A549 (cell line): ENCODE data around the gene GRIA1. TPM values are rescaled to one million over a fixed set of nuclear protein-coding genes. Genes with fewer than 3 reads are reported as not detected.

Experiments used
- ATAC-seq, 2 experiments: fragments of 200-7000 bp in 1 of 2; fragments of >200 bp in 1 of 2; cut with Nextera tagmentation in 1 of 2; cut with Tn5 transposase in 1 of 2; 3 replicates each; pipeline versions ENCODE4 v1.8.0 to v1.9.1; 2018 to 2020; ENCODE audit warnings: mild to moderate bottlenecking in 1 of 2, moderate library complexity in 1 of 2
- CTCF ChIA-PET: fragments of 300-600 bp; sonication (Branson Sonifier 250); formaldehyde crosslinking; extraction: SDS; loops from one replicate; lab custom pipeline; 2021; ENCODE audit warnings: antibody characterized with exemption, inconsistent platforms; lab: Yijun Ruan, JAX
- POLR2A ChIA-PET: fragments of 350-600 bp; formaldehyde crosslinking; extraction: SDS; loops from one replicate; lab custom pipeline; 2021; ENCODE audit warnings: antibody characterized with exemption, inconsistent platforms; lab: Yijun Ruan, JAX
- DNase-seq, 2 experiments: peaks; one replicate each; pipeline versions ENCODE4 v3.0.0 to v3.0.0-alpha.2; 2011 to 2016; ENCODE audit warnings: low read depth in 1 of 2, low spot score in 1 of 2
- FAIRE-seq: peaks from 2 replicates; lab custom pipeline; 2011; peaks lifted over from hg19 to GRCh38; lab: Jason Lieb, UNC
- H3K27ac ChIP-seq, 2 experiments: fragments of >200 bp; sonication (Bioruptor Twin); formaldehyde crosslinking; 3 replicates each; pipeline ENCODE4 v1.5.1; 2016 to 2017
- H3K4me1 ChIP-seq: fragments of >200 bp; sonication (Bioruptor Twin); formaldehyde crosslinking; 3 replicates; pipeline ENCODE4 v1.6.1; 2016
- H3K4me2 ChIP-seq: fragments of >200 bp; sonication (Bioruptor Twin); formaldehyde crosslinking; 3 replicates; pipeline ENCODE4 v1.6.1; 2016
- H3K4me3 ChIP-seq: fragments of >200 bp; sonication (Bioruptor Twin); formaldehyde crosslinking; 3 replicates; pipeline ENCODE4 v1.5.1; 2016
- H3K9me3 ChIP-seq: fragments of >200 bp; sonication (Bioruptor Twin); formaldehyde crosslinking; 3 replicates; pipeline ENCODE4 v1.6.1; 2016
- CBX2 ChIP-seq: fragments of 200-600 bp; sonication (generic); IDR thresholded peaks from 2 replicates; pipeline ENCODE4 v1.6.1; 2016; ENCODE audit warnings: low read depth, mild to moderate bottlenecking, borderline replicate concordance
- CBX8 ChIP-seq: fragments of 200-600 bp; sonication (generic); IDR thresholded peaks from 2 replicates; pipeline ENCODE4 v1.6.1; 2016
- CHD2 ChIP-seq: fragments of 150-350 bp; IDR thresholded peaks from 2 replicates; pipeline ENCODE4 v1.6.1; 2014; ENCODE audit warnings: low read length; ENCODE audit not compliant: partially characterized antibody
- CHD4 ChIP-seq: fragments of 200-600 bp; sonication (generic); IDR thresholded peaks from 2 replicates; pipeline ENCODE4 v1.6.1; 2016; ENCODE audit warnings: antibody characterized with exemption, mild to moderate bottlenecking, borderline replicate concordance
- E2F6 ChIP-seq: IDR thresholded peaks from 2 replicates; pipeline ENCODE4 v1.6.1; 2012; ENCODE audit warnings: low read depth, borderline replicate concordance
- EHF ChIP-seq: fragments of 250-450 bp; sonication (Bioruptor Pico); IDR thresholded peaks from 2 replicates; pipeline ENCODE4 v1.5.0; 2020; ENCODE audit warnings: mild to moderate bottlenecking
- ESRRA ChIP-seq: fragments of 150-350 bp; IDR thresholded peaks from 2 replicates; pipeline ENCODE4 v1.6.1; 2014; ENCODE audit warnings: mild to moderate bottlenecking, low read length, borderline replicate concordance
- FOSB ChIP-seq: fragments of 250-450 bp; sonication (Bioruptor Pico); IDR thresholded peaks from 2 replicates; pipeline ENCODE4 v1.5.0; 2020; ENCODE audit warnings: mild to moderate bottlenecking, moderate library complexity
- FOXS1 ChIP-seq: fragments of 250-450 bp; sonication (Bioruptor Pico); IDR thresholded peaks from 2 replicates; pipeline ENCODE4 v1.5.0; 2020; ENCODE audit warnings: mild to moderate bottlenecking, moderate library complexity
- HDAC2 ChIP-seq: fragments of 200-600 bp; sonication (generic); IDR thresholded peaks from 2 replicates; pipeline ENCODE4 v1.6.1; 2016
- HOXA7 ChIP-seq: fragments of 250-450 bp; sonication (Bioruptor Pico); IDR thresholded peaks from 2 replicates; pipeline ENCODE4 v1.5.0; 2020; ENCODE audit warnings: mild to moderate bottlenecking, moderate library complexity
- HOXB5 ChIP-seq: fragments of 250-450 bp; sonication (Bioruptor Pico); IDR thresholded peaks from 2 replicates; pipeline ENCODE4 v1.5.0; 2020; ENCODE audit warnings: mild to moderate bottlenecking, moderate library complexity
- MAFK ChIP-seq: fragments of 450-650 bp; IDR thresholded peaks from 2 replicates; pipeline ENCODE4 v1.6.1; 2014; ENCODE audit not compliant: partially characterized antibody
- MAX ChIP-seq: IDR thresholded peaks from 2 replicates; pipeline ENCODE4 v1.6.1; 2012
- MAZ ChIP-seq: fragments of 150-350 bp; IDR thresholded peaks from 2 replicates; pipeline ENCODE4 v1.6.1; 2014; ENCODE audit warnings: antibody characterized with exemption, low read depth, low read length, borderline replicate concordance
- MYC ChIP-seq: IDR thresholded peaks from 2 replicates; pipeline ENCODE4 v1.6.1; 2012; ENCODE audit warnings: mild to moderate bottlenecking, inconsistent platforms, low read length, improper control_type of control experiment, borderline replicate concordance
- NFE2L2 ChIP-seq: fragments of 150-350 bp; conservative IDR thresholded peaks from 2 replicates; pipeline ENCODE4 v1.6.1; 2014; ENCODE audit warnings: low read length
- NPAS2 ChIP-seq: fragments of 250-450 bp; sonication (Bioruptor Pico); IDR thresholded peaks from 2 replicates; pipeline ENCODE4 v1.8.0; 2022; ENCODE audit warnings: mild to moderate bottlenecking, moderate library complexity, borderline replicate concordance
- PBX3 ChIP-seq: IDR thresholded peaks from 2 replicates; pipeline ENCODE4 v1.6.1; 2012
- POLR2AphosphoS2 ChIP-seq: conservative IDR thresholded peaks from 2 replicates; pipeline ENCODE4 v1.6.1; 2012; ENCODE audit warnings: low read length, improper control_type of control experiment, inconsistent platforms
- RARB ChIP-seq: fragments of 250-450 bp; sonication (Bioruptor Pico); IDR thresholded peaks from 2 replicates; pipeline ENCODE4 v1.8.0; 2021; ENCODE audit warnings: mild to moderate bottlenecking, moderate library complexity
- RCOR1 ChIP-seq: fragments of 150-350 bp; IDR thresholded peaks from 2 replicates; pipeline ENCODE4 v1.6.1; 2014; ENCODE audit warnings: antibody characterized with exemption, low read length, low read depth
- REST ChIP-seq: fragments of 200-600 bp; sonication (generic); IDR thresholded peaks from 2 replicates; pipeline ENCODE4 v1.6.1; 2016; ENCODE audit warnings: antibody characterized with exemption, mild to moderate bottlenecking, moderate library complexity
- RFX5 ChIP-seq: fragments of 450-650 bp; IDR thresholded peaks from 2 replicates; pipeline ENCODE4 v1.7.1; 2014; ENCODE audit warnings: antibody characterized with exemption, mild to moderate bottlenecking, moderate library complexity
- SREBF2 ChIP-seq: fragments of 450-650 bp; IDR thresholded peaks from 2 replicates; pipeline ENCODE4 v1.6.1; 2014; ENCODE audit warnings: mild to moderate bottlenecking, moderate library complexity
- TFCP2L1 ChIP-seq: fragments of 250-450 bp; sonication (Bioruptor Pico); IDR thresholded peaks from 2 replicates; pipeline ENCODE4 v1.5.0; 2021; ENCODE audit warnings: mild to moderate bottlenecking
- TP53 ChIP-seq: fragments of 250-450 bp; sonication (Bioruptor Pico); IDR thresholded peaks from 2 replicates; pipeline ENCODE4 v1.5.0; 2021; ENCODE audit warnings: mild to moderate bottlenecking, moderate library complexity
- ZNF302 ChIP-seq: fragments of 250-450 bp; sonication (Bioruptor Pico); IDR thresholded peaks from 2 replicates; pipeline ENCODE4 v1.9.0; 2021; ENCODE audit warnings: inconsistent platforms, mild to moderate bottlenecking, moderate library complexity
- WGBS: methylation state at CpG from one replicate; pipeline ENCODE4 v1.1.6; 2017; ENCODE audit errors: missing lambda C conversion rate; 5-methylcytosine and 5-hydroxymethylcytosine counted together
- polyA plus RNA-seq, 4 experiments: library from polyadenylated mRNA; depleted of rRNA in 3 of 4; stranded (reverse); fragments of >200 nt; fragmentation: RNase III in 1 of 4; extraction: RNeasy Plus Mini Kit Qiagen cat#74134 plus additional on column Dnase treatment in 1 of 4; gene quantifications; 2 replicates in 3 of 4; 3 replicates in 1 of 4; pipeline ENCODE4 v1.2.3, GENCODE V29; 2011 to 2017
- TF ChIP-seq, protein P1 (sequence below): fragments of 250-450 bp; sonication (Bioruptor Pico); IDR thresholded peaks from 2 replicates; pipeline ENCODE4 v1.5.0; 2020; ENCODE audit warnings: low read depth, mild to moderate bottlenecking, moderate library complexity
- TF ChIP-seq, protein P2 (sequence below): fragments of >200 bp; sonication (Bioruptor Twin); formaldehyde crosslinking; IDR thresholded peaks from 3 replicates; pipeline ENCODE4 v1.6.1; 2016
- TF ChIP-seq, protein P3 (sequence below): fragments of >200 bp; sonication (Bioruptor Twin); formaldehyde crosslinking; IDR thresholded peaks from 2 replicates; pipeline ENCODE4 v1.6.1; 2016

Gene GRIA1
- polyA plus RNA-seq, 2 of the 4 experiments (the other 2 are of a cell fraction) = not detected

DNA sequence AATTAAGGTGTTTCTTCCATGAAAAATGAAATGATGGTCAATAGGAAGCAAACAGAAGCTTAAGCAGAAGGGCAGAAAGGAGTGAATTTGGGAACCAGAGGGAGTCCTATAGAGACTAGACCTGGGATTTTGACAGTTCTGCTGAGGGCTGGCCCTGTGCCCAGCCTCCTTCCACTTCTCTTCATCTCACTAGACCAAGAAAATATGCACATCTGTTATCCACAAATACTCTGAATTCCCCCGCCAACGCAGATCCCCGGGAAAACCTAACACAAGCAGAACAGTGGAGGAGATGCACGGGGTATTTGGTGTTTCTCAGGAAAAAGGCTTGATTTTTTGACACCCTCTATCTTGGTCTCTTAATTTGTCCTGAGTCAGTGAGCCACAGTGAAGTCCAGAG lies 22.7 kb downstream of the GRIA1 start:
- FAIRE-seq (no peak), ATAC-seq (no peak), DNase-seq (no peak)
- Histone ChIP-seq H3K27ac (no peak overlapping the region), H3K4me1 (no peaks in the 10 kb centered on the region), H3K4me3 (no peak overlapping the region), H3K9me3 (peaks cover 7% of the 10 kb centered on the region; the same call in 1 of the 3 replicates), H3K4me2 (no peak overlapping the region)
- 69% methylated on average over 4 of the region's 4 CpGs for WGBS
- no peak for TF ChIP-seq RFX5
- TF ChIP-seq RARB (CRISPR knock-in tag) = no peak
- no peak for TF ChIP-seq MAFK
- TF ChIP-seq FOXS1 = no peak
- no peak for TF ChIP-seq CHD4
- no peak for TF ChIP-seq POLR2AphosphoS2
- no peak for TF ChIP-seq MAZ
- TF ChIP-seq RCOR1 = no peak
- TF ChIP-seq SREBF2 = no peak
- TF ChIP-seq FOSB (CRISPR knock-in tag) = no peak
- TF ChIP-seq HOXA7 (CRISPR knock-in tag) = no peak
- no peak for TF ChIP-seq NFE2L2
- TF ChIP-seq, protein P1, sequence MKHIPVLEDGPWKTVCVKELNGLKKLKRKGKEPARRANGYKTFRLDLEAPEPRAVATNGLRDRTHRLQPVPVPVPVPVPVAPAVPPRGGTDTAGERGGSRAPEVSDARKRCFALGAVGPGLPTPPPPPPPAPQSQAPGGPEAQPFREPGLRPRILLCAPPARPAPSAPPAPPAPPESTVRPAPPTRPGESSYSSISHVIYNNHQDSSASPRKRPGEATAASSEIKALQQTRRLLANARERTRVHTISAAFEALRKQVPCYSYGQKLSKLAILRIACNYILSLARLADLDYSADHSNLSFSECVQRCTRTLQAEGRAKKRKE (CRISPR knock-in tag) = no peak
- no peak for TF ChIP-seq HDAC2
- no peak for TF ChIP-seq TP53 (CRISPR knock-in tag)
- no peak for TF ChIP-seq MYC
- TF ChIP-seq, protein P2, sequence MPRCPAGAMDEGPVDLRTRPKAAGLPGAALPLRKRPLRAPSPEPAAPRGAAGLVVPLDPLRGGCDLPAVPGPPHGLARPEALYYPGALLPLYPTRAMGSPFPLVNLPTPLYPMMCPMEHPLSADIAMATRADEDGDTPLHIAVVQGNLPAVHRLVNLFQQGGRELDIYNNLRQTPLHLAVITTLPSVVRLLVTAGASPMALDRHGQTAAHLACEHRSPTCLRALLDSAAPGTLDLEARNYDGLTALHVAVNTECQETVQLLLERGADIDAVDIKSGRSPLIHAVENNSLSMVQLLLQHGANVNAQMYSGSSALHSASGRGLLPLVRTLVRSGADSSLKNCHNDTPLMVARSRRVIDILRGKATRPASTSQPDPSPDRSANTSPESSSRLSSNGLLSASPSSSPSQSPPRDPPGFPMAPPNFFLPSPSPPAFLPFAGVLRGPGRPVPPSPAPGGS = no peak
- no peak for TF ChIP-seq ESRRA
- TF ChIP-seq ZNF302 = no peak
- ChIA-PET POLR2A (no interaction called here), CTCF (interaction anchor here (0.8 kb wide), 1 partner anchor 173 kb away, joined by 3 read pairs; no protein-coding TSS in a partner anchor)

DNA sequence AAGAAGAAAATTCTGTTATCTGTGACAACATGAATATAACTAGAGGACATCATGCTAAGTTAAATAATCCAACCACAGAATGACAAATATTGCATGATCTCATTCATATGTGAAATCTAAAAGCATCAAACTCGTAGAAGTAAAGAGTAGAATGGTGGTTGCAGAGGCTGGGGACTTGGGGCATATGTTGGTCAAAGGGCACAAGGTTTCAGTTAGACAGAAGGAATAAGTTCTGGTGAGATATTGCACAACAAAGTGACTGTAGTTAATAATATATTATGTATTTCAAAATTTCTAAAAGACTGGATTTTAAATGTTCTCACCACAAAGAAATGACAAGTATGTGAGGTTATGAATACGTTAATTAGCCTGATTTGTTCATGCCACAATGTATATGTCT lies 24.8 kb downstream of the GRIA1 start:
- H3K4me3 ChIP-seq = no peak overlapping the region
- ATAC-seq (no peak), FAIRE-seq (no peak), DNase-seq (no peak)
- WGBS = 2% methylated on average over 2 of the region's 2 CpGs
- no peaks in the 10 kb centered on the region for H3K4me1 ChIP-seq
- ChIA-PET CTCF (no interaction called here), POLR2A (no interaction called here)
- no peak overlapping the region for H3K4me2 ChIP-seq
- H3K27ac ChIP-seq = no peak overlapping the region
- peaks cover 7% of the 10 kb centered on the region; the same call in 1 of the 3 replicates for H3K9me3 ChIP-seq
- no peak for TF ChIP-seq ESRRA
- TF ChIP-seq TP53 (CRISPR knock-in tag) = no peak
- TF ChIP-seq CBX2 = no peak
- no peak for TF ChIP-seq HOXB5 (CRISPR knock-in tag)
- TF ChIP-seq, protein P3, sequence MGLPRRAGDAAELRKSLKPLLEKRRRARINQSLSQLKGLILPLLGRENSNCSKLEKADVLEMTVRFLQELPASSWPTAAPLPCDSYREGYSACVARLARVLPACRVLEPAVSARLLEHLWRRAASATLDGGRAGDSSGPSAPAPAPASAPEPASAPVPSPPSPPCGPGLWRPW = no peak
- TF ChIP-seq PBX3 = no peak
- TF ChIP-seq TFCP2L1 (CRISPR knock-in tag) = no peak
- no peak for TF ChIP-seq E2F6
- no peak for TF ChIP-seq CBX8
- no peak for TF ChIP-seq REST
- no peak for TF ChIP-seq EHF (CRISPR knock-in tag)
- TF ChIP-seq HOXA7 (CRISPR knock-in tag) = no peak
- TF ChIP-seq RCOR1 = no peak
- TF ChIP-seq MYC = no peak
- no peak for TF ChIP-seq CHD2
- TF ChIP-seq FOXS1 = no peak
- TF ChIP-seq MAX = no peak
- no peak for TF ChIP-seq NFE2L2
- TF ChIP-seq NPAS2 (CRISPR knock-in tag) = no peak
